ENCODE measurements around the gene ABCC11. TPM values are rescaled to one million over a fixed set of nuclear protein-coding genes. Genes with fewer than 3 reads are reported as not detected.
"Not testable (repeated sequence)": the region's sequence is repeated elsewhere in the genome, so short reads cannot be mapped to it uniquely, and the experiment has no call there.

The ABCC11 gene
- total and polyA plus RNA-seq, 4 donors, result 0.22 to 0.71 (median 0.44) TPM

DNA sequence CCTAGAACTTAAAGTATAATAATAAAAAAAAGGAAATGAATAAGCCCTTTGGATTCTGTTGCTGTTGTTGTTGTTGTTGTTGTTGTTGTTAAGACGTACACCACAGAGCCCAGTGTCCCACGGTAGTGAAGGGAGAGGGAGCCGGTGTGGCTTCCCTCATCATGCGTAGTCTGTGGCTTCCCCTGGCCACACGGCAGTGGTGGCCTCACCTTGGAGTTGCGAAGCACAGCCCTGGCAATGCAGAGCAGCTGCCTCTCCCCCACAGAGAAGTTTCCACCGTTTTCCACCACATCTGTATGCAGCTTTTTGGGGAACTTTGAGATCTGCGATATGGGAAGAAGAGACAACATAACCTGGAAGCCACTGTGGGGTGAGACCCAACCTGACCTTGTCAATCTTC lies 77.4 kb downstream of the ABCC11 start:
- 90% methylated on average over 5 of the region's 8 CpGs for WGBS (ENCODE audit: insufficient coverage)
- no peaks in the 10 kb centered on the region for H3K36me3 ChIP-seq (ENCODE audit: control insufficient read depth, insufficient read depth, low read length)
- DNase-seq (ENCODE audit: low read depth in 4 of 6, low spot score in 6 of 6), result no peak
- no peak overlapping the region for H3K27ac ChIP-seq (ENCODE audit: low read depth, low read length)
- H3K4me3 ChIP-seq (ENCODE audit: low read depth, low read length), result no peak overlapping the region
- no peaks in the 10 kb centered on the region for H3K9me3 ChIP-seq (ENCODE audit: control insufficient read depth, insufficient read depth, low read length)
- peaks cover 1% of the 10 kb centered on the region for H3K4me1 ChIP-seq (ENCODE audit: control insufficient read depth, insufficient read depth, low read length)
- no peaks in the 10 kb centered on the region for H3K27me3 ChIP-seq (ENCODE audit: control insufficient read depth, insufficient read depth, low read length)

GRCh38 chr16:48168075-48168474 lies 79.3 kb downstream of the ABCC11 start:
- no CpG with 5 or more reads among the region's 1 CpG for WGBS (ENCODE audit: insufficient coverage)

DNA sequence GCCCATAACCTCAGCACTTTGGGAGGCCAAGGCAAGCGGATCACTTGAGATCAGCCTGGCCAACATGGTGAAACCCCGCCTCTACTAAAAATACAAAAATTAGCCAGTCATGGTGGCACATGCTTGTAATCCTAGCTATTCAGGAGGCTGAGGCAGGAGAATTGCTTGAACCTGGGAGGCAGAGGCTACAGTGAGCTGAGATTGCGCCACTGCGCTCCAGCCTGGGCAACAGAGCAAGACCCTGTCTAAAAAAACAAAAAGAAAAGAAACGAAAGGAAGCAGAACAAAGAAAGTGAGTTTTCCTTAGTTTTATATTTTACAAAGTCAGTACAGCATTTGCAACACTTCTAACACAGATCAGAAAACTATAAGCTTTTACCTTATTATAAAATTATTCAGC lies 80.7 kb downstream of the ABCC11 start:
- not testable (repeated sequence) for H3K4me3 ChIP-seq (ENCODE audit: low read depth, low read length); DNase-seq (ENCODE audit: low read depth in 4 of 6, low spot score in 6 of 6); H3K27ac ChIP-seq (ENCODE audit: low read depth, low read length); H3K9me3 ChIP-seq (ENCODE audit: control insufficient read depth, insufficient read depth, low read length); H3K27me3 ChIP-seq (ENCODE audit: control insufficient read depth, insufficient read depth, low read length); H3K4me1 ChIP-seq (ENCODE audit: control insufficient read depth, insufficient read depth, low read length); H3K36me3 ChIP-seq (ENCODE audit: control insufficient read depth, insufficient read depth, low read length)
- 96% methylated on average over 4 of the region's 5 CpGs for WGBS (ENCODE audit: insufficient coverage)

More at GRCh38 chr16:48168075-48168474, 79.3 kb downstream of the ABCC11 start:
- DNase-seq (ENCODE audit: low read depth in 4 of 6, low spot score in 6 of 6), result no peak
- H3K9me3 ChIP-seq (ENCODE audit: control insufficient read depth, insufficient read depth, low read length), result no peaks in the 10 kb centered on the region
- H3K27ac ChIP-seq (ENCODE audit: low read depth, low read length), result no peak overlapping the region
- H3K4me3 ChIP-seq (ENCODE audit: low read depth, low read length), result no peak overlapping the region
- peaks cover 4% of the 10 kb centered on the region for H3K4me1 ChIP-seq (ENCODE audit: control insufficient read depth, insufficient read depth, low read length)
- no peaks in the 10 kb centered on the region for H3K27me3 ChIP-seq (ENCODE audit: control insufficient read depth, insufficient read depth, low read length)
- no peaks in the 10 kb centered on the region for H3K36me3 ChIP-seq (ENCODE audit: control insufficient read depth, insufficient read depth, low read length)

DNA sequence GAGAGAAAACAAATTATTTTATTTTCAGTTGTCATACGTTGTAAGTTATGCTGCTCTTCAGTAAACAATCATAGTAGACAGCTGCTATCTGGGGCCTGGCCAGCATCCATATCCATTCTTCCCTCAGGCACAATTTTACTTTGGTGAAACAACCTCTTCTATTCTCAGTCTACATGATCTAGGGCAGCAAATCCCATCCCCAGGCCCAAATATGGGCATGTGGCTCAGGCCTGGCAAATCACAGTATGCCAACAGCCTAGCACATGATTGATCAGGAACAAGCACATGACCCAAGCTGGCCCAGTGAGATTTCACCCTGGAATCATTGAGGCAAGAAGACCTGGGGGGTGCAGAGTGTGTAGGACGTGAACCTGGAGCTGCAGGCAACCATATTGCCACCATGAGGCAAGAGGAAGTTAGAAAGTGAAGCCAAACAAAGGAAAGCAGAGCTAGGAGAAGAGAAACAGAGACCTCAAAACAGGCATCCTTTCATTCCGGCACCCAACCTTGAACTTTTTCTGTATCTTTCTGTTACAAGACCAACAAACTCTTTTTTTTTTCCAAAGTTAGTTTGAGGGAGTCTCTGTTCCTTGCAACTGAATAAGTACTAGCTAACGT lies 81.3 kb downstream of the ABCC11 start:
- 93% methylated on average over 3 of the region's 4 CpGs for WGBS (ENCODE audit: insufficient coverage)
- peaks cover 4% of the 10 kb centered on the region for H3K4me1 ChIP-seq (ENCODE audit: control insufficient read depth, insufficient read depth, low read length)

GRCh38 chr16:48164907-48165715 lies 82.2 kb downstream of the ABCC11 start:
- DNase-seq (ENCODE audit: low read depth in 4 of 6, low spot score in 6 of 6), result peak in 5 of 6 donors; percentile 43 to 86 (median 60)
- Histone ChIP-seq H3K9me3 (ENCODE audit: control insufficient read depth, insufficient read depth, low read length) (no peaks in the 10 kb centered on the region), H3K4me1 (ENCODE audit: control insufficient read depth, insufficient read depth, low read length) (peaks cover 4% of the 10 kb centered on the region), H3K27me3 (ENCODE audit: control insufficient read depth, insufficient read depth, low read length) (no peaks in the 10 kb centered on the region), H3K36me3 (ENCODE audit: control insufficient read depth, insufficient read depth, low read length) (no peaks in the 10 kb centered on the region), H3K27ac (ENCODE audit: low read depth, low read length) (no peak overlapping the region), H3K4me3 (ENCODE audit: low read depth, low read length) (no peak overlapping the region)
- 39% methylated on average over 15 of the region's 16 CpGs for WGBS (ENCODE audit: insufficient coverage)

More for the DNA sequence above, 81.3 kb downstream of the ABCC11 start:
- no peak for DNase-seq (ENCODE audit: low read depth in 4 of 6, low spot score in 6 of 6)
- Histone ChIP-seq H3K27me3 (ENCODE audit: control insufficient read depth, insufficient read depth, low read length) (no peaks in the 10 kb centered on the region), H3K9me3 (ENCODE audit: control insufficient read depth, insufficient read depth, low read length) (no peaks in the 10 kb centered on the region), H3K27ac (ENCODE audit: low read depth, low read length) (no peak overlapping the region), H3K4me3 (ENCODE audit: low read depth, low read length) (no peak overlapping the region), H3K36me3 (ENCODE audit: control insufficient read depth, insufficient read depth, low read length) (no peaks in the 10 kb centered on the region)

GRCh38 chr16:48162839-48163410 lies 84.4 kb downstream of the ABCC11 start:
- no peaks in the 10 kb centered on the region for H3K27me3 ChIP-seq (ENCODE audit: control insufficient read depth, insufficient read depth, low read length)
- WGBS (ENCODE audit: insufficient coverage), result 89% methylated on average over 6 of the region's 9 CpGs
- no peak for DNase-seq (ENCODE audit: low read depth in 4 of 6, low spot score in 6 of 6)

GRCh38 chr16:48161906-48162305 lies 85.4 kb downstream of the ABCC11 start:
- peak in 2 of 6 donors; percentile 21 to 71 for DNase-seq (ENCODE audit: low read depth in 4 of 6, low spot score in 6 of 6)
- H3K27ac ChIP-seq (ENCODE audit: low read depth, low read length), result no peak overlapping the region
- peaks cover 3% of the 10 kb centered on the region for H3K27me3 ChIP-seq (ENCODE audit: control insufficient read depth, insufficient read depth, low read length)
- peaks cover 5% of the 10 kb centered on the region for H3K4me1 ChIP-seq (ENCODE audit: control insufficient read depth, insufficient read depth, low read length)
- no peak overlapping the region for H3K4me3 ChIP-seq (ENCODE audit: low read depth, low read length)
- 58% methylated on average over 3 of the region's 4 CpGs for WGBS (ENCODE audit: insufficient coverage)
- no peaks in the 10 kb centered on the region for H3K9me3 ChIP-seq (ENCODE audit: control insufficient read depth, insufficient read depth, low read length)
- H3K36me3 ChIP-seq (ENCODE audit: control insufficient read depth, insufficient read depth, low read length), result no peaks in the 10 kb centered on the region

More at GRCh38 chr16:48162839-48163410, 84.4 kb downstream of the ABCC11 start:
- Histone ChIP-seq H3K27ac (ENCODE audit: low read depth, low read length) (no peak overlapping the region), H3K4me1 (ENCODE audit: control insufficient read depth, insufficient read depth, low read length) (peaks cover 4% of the 10 kb centered on the region), H3K4me3 (ENCODE audit: low read depth, low read length) (no peak overlapping the region), H3K36me3 (ENCODE audit: control insufficient read depth, insufficient read depth, low read length) (no peaks in the 10 kb centered on the region), H3K9me3 (ENCODE audit: control insufficient read depth, insufficient read depth, low read length) (no peaks in the 10 kb centered on the region)

DNA sequence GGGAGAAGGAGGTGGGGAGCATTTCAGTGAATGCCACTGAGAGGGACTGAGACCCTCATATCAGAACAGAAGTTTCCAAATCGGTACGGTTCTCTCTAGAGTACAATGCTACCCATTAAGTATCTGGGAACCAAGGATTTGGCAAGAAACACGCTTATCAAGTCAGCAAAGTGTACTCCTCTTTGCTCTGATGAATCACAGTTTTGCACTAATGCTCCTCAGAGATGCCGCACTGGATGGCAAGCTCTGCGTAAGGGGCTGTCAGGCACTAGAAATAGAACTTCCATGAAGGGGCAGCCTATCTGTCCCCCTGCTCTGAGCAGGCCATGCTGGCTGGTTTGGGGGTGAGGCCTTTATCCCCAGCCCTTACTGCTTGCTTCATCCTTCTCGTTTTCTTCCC lies 86.8 kb downstream of the ABCC11 start:
- 51% methylated on average over 5 of the region's 6 CpGs for WGBS (ENCODE audit: insufficient coverage)
- peak in 1 of 6 donors; percentile 43 for DNase-seq (ENCODE audit: low read depth in 4 of 6, low spot score in 6 of 6)
- Histone ChIP-seq H3K9me3 (ENCODE audit: control insufficient read depth, insufficient read depth, low read length) (no peaks in the 10 kb centered on the region), H3K36me3 (ENCODE audit: control insufficient read depth, insufficient read depth, low read length) (no peaks in the 10 kb centered on the region), H3K27me3 (ENCODE audit: control insufficient read depth, insufficient read depth, low read length) (peaks cover 3% of the 10 kb centered on the region), H3K27ac (ENCODE audit: low read depth, low read length) (no peak overlapping the region), H3K4me1 (ENCODE audit: control insufficient read depth, insufficient read depth, low read length) (peaks cover 16% of the 10 kb centered on the region), H3K4me3 (ENCODE audit: low read depth, low read length) (no peak overlapping the region)

- peaks cover 3% of the 10 kb centered on the region for H3K27me3 ChIP-seq (ENCODE audit: control insufficient read depth, insufficient read depth, low read length)
- H3K36me3 ChIP-seq (ENCODE audit: control insufficient read depth, insufficient read depth, low read length), result no peaks in the 10 kb centered on the region
- no peak for DNase-seq (ENCODE audit: low read depth in 4 of 6, low spot score in 6 of 6)
- H3K4me1 ChIP-seq (ENCODE audit: control insufficient read depth, insufficient read depth, low read length), result peaks cover 12% of the 10 kb centered on the region
- no peak overlapping the region for H3K4me3 ChIP-seq (ENCODE audit: low read depth, low read length)
- H3K27ac ChIP-seq (ENCODE audit: low read depth, low read length), result no peak overlapping the region
- H3K9me3 ChIP-seq (ENCODE audit: control insufficient read depth, insufficient read depth, low read length), result no peaks in the 10 kb centered on the region
- WGBS (ENCODE audit: insufficient coverage), result 81% methylated on average over 2 of the region's 4 CpGs
Observed at GRCh38 chr16:48158296-48158695, 89.0 kb downstream of the ABCC11 start.
